Adrenal gland (tissue), 5 donors: Measurements from ENCODE around the gene ANKRD24.

Experiments used
- POLR2A ChIP-seq, 2 donors: fragments of 450-650 bp; IDR thresholded peaks; one replicate each; pipeline ENCODE4 v1.6.1; 2017; ENCODE audit warnings: antibody characterized with exemption in 2 of 2, mild to moderate bottlenecking in 2 of 2, moderate library complexity in 1 of 2
- TF ChIP-seq, protein P1 (sequence below), 6 experiments: fragments of 450-650 bp in 4 of 6; fragments of 200-600 bp in 2 of 6; sonication (generic) in 1 of 6; IDR thresholded peaks; 1 replicate in 5 of 6; 2 replicates in 1 of 6; pipeline versions ENCODE4 v1.5.1 to v1.8.0; 2016 to 2021; ENCODE audit warnings: antibody characterized with exemption in 6 of 6, mild to moderate bottlenecking in 2 of 6, moderate library complexity in 1 of 6
- donor health status: DM: no; HTN: no; CAD: no.

DNA sequence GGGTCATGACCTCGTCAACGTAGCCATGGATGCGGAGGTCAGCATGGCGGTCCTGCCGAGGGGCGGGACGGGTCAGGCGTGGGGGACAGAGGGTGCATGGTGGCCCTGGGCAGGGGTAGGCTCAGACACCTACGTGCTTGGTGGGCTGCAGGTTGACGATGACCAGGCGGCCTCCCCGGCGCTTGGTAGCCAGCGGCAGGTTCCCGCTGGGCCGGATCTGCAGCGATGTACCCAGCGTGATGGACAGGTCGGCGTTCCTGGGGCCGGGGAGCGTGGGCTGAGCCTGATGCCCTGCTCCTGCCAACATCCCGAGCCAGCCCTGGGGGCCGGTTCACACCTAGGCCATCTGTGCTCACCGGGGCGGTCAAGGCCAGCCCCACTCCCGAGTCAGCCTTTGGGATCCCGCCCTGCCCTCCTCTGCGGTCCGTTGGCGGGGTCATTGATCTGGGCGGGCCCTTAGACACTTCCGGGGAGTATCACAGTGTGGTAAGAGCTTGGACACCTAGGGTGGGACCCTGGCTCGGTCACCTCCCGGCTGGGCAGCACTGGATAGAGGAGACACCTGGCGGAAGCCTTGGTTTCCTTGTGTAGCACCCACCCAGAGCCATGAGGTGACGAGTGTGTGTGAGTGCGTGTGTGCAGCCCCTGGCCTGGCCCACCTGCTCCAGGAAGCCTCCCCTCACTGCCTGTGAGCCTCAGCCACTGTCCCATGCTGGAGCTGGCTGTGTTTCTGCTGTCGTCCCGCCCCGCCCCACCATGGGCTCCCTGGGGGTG is 7.4 kb upstream of the ANKRD24 start:
- TF ChIP-seq, protein P1, sequence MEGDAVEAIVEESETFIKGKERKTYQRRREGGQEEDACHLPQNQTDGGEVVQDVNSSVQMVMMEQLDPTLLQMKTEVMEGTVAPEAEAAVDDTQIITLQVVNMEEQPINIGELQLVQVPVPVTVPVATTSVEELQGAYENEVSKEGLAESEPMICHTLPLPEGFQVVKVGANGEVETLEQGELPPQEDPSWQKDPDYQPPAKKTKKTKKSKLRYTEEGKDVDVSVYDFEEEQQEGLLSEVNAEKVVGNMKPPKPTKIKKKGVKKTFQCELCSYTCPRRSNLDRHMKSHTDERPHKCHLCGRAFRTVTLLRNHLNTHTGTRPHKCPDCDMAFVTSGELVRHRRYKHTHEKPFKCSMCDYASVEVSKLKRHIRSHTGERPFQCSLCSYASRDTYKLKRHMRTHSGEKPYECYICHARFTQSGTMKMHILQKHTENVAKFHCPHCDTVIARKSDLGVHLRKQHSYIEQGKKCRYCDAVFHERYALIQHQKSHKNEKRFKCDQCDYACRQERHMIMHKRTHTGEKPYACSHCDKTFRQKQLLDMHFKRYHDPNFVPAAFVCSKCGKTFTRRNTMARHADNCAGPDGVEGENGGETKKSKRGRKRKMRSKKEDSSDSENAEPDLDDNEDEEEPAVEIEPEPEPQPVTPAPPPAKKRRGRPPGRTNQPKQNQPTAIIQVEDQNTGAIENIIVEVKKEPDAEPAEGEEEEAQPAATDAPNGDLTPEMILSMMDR (IDR thresholded peaks at IDR 0.05), result no peak
- no peak for TF ChIP-seq POLR2A (IDR thresholded peaks at IDR 0.05)
